NCI-H2227 (cell line): ENCODE measurements around the gene SLC9A5.

Source experiments
- DNase-seq: peaks from one replicate; lab custom pipeline; 2025; ENCODE audit not compliant: unreplicated experiment; lab: John Stamatoyannopoulos, UW

Gene SLC9A5

DNA sequence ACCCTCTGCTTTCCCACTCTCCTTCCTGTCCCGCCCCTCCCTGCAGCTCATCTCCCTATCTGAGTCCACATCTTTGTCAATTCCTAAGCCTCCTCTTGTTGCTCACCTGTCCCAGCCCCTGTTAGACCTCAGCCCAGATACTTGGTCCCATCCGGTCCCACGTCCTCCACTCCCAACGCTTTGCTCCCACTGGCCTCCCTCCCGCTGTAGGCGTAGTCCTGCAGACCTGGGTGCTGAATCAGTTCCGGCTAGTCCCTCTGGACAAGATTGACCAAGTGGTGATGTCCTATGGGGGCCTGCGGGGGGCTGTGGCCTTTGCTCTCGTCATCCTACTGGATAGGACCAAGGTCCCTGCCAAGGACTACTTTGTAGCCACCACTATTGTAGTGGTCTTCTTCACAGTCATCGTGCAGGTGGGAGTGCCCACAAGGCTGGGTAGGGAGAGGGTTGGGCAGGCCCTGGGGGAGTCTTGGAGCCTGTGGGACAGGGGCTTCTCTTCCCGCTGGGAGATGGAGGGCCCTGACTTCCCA lies 8.0 kb downstream of the SLC9A5 start:
- DNase-seq, result no peak

DNA sequence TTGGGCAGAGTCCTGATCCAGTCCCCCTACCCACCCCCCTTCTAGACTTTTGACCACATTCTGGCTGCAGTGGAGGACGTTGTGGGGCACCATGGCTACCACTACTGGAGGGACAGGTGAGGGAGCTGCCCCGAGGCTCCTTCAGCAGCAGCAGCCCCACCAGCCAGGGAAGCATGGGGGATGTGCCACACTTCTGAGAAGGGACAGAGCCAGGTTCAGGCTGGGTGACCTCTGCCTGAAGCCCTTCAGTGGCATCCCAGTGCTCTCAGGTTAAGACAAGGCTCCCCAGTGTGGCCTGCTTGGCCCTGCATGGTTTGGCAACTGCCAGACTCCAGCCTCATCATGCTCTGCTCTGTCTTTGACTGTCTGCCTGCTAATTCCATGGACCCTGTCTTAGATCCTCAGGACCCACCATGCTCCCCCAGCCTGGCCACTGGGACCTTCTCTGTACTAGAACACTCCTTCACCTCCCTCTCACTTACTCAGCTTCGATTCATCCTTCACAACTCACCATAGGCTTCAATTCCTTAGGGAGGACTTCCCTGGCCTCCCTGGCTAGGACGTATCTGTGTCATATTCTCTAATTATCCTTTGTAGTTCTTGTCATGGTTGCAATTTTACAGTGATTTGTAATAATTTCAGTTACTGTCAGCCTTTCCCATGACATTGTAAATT lies 8.8 kb downstream of the SLC9A5 start:
- DNase-seq, result no peak

DNA sequence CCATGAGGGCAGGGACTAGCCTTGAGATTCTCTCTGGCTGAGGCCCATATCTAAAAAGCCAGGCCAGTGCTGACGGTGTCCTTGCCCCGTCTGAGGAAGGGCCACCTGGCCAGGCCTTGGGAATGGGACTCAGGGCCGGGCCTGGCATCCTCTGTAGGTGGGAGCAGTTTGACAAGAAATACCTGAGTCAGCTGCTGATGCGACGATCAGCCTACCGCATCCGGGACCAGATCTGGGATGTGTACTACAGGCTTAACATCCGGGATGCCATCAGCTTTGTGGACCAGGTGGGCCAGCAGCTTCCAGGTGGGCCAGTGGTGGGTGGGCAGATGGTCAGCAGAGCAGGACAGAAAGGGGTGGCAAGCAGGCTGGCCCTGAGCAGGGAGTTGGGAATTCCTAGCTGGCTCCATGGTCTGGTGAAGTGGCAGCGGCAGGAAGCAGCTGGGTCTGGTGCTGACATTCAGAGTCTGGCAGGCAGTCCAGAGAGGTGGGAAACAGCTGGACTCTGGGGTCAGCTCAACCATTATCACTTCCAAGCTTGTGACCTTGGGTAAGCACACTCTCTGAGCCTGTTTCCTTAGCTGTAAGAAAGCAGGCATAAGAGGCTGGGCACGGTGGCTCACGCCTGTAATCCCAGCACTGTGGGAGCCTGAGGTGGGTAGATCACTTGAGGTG lies 9.5 kb downstream of the SLC9A5 start:
- DNase-seq, result no peak

DNA sequence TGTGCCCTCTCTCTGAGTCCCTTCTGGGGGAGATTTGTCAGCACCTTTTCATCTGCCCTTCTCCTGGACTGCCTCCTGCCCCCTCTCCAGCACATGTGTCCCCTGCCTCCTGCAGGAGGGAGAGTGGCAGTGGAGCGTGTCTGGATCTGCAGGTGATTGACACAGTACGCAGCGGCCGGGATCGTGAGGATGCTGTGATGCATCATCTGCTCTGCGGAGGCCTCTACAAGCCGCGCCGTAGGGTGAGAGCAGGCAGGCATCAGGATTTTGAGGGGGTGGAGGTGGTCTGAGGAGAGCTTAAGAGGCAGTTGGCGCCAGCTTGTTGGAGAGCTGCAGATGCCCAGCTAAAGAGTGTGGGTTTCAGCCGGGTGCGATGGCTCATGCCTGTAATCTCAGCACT lies 10.9 kb downstream of the SLC9A5 start:
- DNase-seq, result peak; percentile 8

GRCh38 chr16:67260426-67261063 lies 11.8 kb downstream of the SLC9A5 start:
- DNase-seq, result peak; percentile 13

GRCh38 chr16:67263201-67263600 lies 14.4 kb downstream of the SLC9A5 start:
- DNase-seq, result no peak

DNA sequence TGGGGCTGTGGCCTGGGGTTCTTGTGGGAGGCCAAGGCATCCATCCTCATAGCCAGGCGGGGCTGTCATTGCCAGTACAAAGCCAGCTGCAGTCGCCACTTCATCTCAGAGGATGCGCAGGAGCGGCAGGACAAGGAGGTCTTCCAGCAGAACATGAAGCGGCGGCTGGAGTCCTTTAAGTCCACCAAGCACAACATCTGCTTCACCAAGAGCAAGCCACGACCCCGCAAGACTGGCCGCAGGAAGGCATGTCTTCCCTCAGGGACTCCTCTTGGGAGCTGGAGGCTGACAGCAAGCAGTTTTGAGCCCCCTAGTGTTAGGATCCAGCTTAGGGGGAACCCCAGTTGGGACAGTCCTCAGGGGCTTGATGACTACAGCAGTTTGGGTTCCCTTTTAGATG lies 15.5 kb downstream of the SLC9A5 start:
- DNase-seq, result no peak

DNA sequence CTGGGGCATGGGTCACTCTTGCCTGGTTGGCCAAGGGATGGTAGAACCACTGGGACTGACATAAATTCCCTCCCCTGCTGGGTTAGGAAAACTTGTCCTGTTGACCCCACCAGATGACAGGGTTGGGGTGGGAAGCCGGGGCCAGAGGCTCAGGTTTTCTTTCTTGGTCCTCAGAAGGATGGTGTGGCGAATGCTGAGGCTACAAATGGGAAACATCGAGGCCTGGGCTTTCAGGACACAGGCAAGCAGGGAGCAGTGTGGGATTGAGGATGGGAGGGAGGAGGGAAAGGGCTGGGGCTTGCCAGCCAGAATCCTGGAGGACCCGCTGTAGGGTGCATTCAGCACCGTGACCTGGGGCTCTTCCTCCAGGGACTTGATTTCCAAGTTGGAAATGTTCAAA lies 16.1 kb downstream of the SLC9A5 start:
- DNase-seq, result no peak

DNA sequence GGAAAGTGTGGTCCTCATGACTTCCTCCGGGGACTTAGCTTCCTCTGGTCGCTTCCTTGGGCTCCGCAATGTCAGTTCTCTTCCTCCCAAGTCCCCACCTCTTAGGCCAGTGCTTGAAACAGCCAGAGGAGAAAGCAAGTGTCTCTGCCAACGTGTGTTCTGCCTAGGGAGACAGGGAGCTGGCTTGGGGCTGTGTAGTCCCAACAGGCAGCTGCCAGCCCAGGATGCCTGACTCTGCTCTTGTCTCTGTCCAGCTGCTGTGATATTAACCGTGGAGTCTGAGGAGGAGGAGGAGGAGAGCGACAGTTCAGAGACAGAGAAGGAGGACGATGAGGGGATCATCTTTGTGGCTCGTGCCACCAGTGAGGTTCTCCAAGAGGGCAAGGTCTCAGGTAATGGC lies 17.1 kb downstream of the SLC9A5 start:
- DNase-seq, result no peak

DNA sequence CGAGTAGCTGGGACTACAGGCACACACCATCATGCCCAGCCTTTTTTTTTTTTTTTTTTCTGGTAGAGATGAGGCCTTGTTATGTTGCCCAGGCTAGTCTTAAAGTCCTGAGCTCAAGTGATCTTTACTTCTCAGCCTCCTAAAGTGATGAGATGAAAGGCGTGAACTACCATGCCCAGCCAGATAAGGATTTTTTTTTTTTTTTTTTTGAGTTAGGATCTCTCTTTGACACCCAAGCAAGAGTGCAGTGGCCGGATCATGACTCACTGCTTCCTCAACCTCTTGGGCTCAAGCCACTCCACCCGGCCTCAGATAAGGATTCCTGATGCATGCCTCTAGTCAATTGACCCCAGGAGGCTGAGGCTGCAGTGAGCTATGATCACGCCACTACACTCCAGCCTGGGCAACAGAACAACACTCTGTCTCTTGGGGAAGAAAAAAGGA lies 19.4 kb downstream of the SLC9A5 start:
- DNase-seq, result no peak

DNA sequence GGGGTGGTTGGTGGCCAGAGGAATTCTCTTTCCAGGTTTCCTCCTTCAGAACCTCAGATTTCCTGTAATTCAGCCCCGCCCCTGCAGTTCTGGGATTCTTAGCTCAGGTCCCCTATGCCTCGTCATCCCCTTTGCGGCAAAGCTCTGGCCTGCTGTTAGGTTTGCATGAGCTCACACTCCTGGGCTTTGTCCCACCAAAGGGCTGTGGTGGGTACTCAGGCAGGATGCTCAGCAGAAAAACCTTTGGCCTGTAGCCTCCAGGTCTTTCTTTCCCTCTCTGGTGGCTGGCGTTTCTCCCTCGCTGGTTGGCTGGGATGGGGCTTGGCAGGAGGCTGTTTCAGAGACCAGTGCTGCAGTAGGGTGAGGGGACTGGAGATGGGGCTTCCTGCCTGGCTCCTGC lies 21.0 kb downstream of the SLC9A5 start:
- no peak for DNase-seq

GRCh38 chr16:67270931-67271338 lies 22.2 kb downstream of the SLC9A5 start:
- DNase-seq, result no peak

DNA sequence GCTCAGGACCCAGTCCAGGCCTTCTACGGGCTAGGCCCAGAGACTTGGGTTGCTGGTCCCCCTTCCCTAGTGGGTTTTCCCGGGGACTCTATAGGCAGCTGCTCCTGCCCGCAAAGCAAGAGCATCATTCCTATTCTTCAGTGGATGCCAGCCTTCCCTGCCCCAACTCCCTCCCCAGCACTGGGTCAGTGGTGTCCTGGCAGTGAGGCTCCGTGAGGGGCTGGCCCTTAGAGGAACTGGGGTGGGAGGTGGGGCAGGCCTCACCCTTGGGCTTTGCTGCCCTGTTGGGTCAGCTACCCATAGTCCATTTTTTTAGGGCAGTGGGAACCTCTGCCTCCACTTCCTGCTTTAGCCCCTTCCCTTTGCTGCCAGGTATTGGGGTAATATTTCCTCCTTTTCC lies 22.7 kb downstream of the SLC9A5 start:
- DNase-seq, result no peak

DNA sequence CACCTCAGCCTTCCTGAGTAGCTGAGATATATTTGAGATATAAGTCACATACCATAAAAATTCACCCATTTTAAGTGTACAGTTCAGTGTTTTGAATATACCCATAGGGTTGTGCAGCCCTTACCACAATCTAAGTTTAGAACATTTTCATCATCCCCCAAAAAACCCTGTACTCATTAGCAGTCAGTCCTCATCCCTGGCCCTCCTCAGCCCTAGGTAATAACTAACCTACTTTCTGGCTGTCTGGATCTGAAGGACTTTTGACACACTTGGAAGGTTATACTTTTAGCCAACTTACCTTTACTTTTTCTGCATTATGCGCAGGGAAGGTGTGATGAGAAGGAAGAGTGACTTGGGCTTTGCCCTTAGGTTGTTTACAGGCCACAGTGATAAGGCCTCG lies 26.5 kb downstream of the SLC9A5 start:
- no peak for DNase-seq

GRCh38 chr16:67277294-67277998 lies 28.7 kb downstream of the SLC9A5 start:
- DNase-seq, result no peak

DNA sequence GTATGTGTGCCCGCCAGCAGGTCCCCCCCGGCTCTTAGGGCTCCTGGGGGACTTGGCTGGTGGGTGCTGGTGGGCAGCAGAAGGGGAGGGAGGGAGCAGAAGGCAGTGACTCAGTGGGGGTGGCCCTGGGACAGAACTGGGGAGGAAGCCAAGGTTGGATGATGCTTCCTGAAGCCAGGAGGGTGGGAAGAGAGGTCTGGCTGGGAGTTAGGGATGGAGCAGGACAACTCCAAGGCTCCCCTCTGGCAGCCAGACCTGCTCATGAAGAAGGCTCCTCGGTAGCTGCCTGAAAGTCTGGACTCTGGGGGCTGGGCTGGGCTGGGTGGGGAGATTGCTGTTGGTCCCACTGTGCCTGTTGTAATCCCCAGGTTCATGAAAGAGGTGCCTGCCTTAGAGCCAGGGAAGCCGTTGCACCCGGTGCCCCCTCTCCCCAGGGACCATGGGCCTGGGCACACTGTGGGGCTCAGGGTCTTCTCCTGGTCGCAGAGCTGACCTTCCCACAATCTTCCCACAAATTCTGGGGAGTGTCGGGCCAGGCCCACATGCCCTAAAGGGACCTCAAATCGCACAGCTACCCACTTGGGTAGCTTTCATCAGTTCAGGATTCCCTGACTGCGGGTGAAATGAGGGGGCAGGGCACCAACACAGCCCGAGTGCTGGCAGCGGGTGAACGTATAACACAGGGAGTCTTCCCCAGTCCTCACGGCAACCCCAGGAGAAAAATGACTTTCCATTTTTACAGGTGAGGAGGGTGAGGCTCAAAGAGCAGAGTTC lies 29.4 kb downstream of the SLC9A5 start:
- no peak for DNase-seq

DNA sequence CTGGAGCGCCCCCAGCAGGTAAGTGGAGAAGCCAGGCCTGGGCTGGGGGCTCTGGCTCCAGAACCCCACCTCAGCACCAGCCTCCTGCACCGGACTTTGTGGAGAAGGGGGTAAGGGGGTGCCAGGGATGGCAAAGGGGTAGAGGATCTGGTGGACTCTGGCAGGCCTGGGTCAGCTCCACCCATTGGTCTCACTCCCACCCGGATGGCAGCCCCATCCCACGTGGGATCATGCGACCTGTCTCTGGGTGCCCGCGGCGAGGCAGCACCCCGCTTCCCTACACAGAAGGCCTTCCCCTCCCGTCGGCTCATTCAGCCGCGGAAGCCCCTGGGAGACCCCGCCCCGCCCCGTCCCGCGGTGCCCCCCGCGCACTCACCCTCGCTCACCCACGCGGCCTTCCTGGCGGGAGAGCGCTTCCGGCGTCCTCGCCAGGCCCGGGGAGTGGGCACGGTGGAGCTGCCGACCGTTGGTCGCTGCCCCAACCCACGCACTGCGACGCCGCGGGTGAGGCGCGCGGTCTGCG lies 30.1 kb downstream of the SLC9A5 start:
- DNase-seq, result peak; percentile 53

- DNase-seq, result peak; percentile 83
Observed at GRCh38 chr16:67279296-67280089, 30.7 kb downstream of the SLC9A5 start, which contains the start of gene PLEKHG4. TSS of gene PLEKHG4 (plus strand) at chr16:67279532. CDS start at chr16:67280045, 513 bp downstream.
